ENCODE data around the gene C1orf226. TPM values are rescaled to one million over a fixed set of nuclear protein-coding genes. Genes with fewer than 3 reads are reported as not detected.
"Not testable (repeated sequence)": the region's sequence is repeated elsewhere in the genome, so short reads cannot be mapped to it uniquely, and the experiment has no call there.

The C1orf226 gene
- total RNA-seq, 3 donors from 2014 or later = 4.2 to 21.1 (median 13.8) TPM

DNA sequence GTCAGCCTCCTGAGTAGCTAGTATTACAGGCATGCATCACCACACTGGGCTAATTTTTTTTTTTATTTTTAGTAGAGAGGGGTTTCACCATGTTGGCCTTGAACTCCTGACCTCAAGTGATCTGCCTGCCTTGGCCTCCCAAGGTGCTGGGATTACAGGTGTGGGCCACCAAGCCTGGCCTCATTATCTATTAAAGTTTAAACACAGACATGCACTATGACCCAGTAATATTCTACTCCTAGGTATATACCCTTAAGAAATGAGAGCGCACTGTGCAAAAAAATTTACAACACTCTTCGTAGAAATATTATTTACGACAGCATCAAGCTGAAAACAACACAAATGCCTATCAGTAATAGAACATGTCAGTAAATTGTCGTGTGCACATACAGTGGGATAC lies 49.1 kb downstream of the C1orf226 start:
- no peak overlapping the region for H3K4me3 ChIP-seq
- no peaks in the 10 kb centered on the region for H3K4me1 ChIP-seq
- no peak overlapping the region for H3K27ac ChIP-seq
- intact Hi-C loops (cut with DNase I; ENCODE audit: low total_unique reads) = no loop called here
- H3K36me3 ChIP-seq = no peaks in the 10 kb centered on the region
- no peaks in the 10 kb centered on the region for H3K27me3 ChIP-seq
- TF ChIP-seq, protein P1, sequence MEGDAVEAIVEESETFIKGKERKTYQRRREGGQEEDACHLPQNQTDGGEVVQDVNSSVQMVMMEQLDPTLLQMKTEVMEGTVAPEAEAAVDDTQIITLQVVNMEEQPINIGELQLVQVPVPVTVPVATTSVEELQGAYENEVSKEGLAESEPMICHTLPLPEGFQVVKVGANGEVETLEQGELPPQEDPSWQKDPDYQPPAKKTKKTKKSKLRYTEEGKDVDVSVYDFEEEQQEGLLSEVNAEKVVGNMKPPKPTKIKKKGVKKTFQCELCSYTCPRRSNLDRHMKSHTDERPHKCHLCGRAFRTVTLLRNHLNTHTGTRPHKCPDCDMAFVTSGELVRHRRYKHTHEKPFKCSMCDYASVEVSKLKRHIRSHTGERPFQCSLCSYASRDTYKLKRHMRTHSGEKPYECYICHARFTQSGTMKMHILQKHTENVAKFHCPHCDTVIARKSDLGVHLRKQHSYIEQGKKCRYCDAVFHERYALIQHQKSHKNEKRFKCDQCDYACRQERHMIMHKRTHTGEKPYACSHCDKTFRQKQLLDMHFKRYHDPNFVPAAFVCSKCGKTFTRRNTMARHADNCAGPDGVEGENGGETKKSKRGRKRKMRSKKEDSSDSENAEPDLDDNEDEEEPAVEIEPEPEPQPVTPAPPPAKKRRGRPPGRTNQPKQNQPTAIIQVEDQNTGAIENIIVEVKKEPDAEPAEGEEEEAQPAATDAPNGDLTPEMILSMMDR (IDR thresholded peaks at IDR 0.05) = no peak
- no peak for TF ChIP-seq POLR2A (IDR thresholded peaks at IDR 0.05)
- no peak for DNase-seq (ENCODE audit: low spot score in 2 of 2)
- H3K9me3 ChIP-seq = peaks cover 0 to 3% of the 10 kb centered on the region in 2 donors

DNA sequence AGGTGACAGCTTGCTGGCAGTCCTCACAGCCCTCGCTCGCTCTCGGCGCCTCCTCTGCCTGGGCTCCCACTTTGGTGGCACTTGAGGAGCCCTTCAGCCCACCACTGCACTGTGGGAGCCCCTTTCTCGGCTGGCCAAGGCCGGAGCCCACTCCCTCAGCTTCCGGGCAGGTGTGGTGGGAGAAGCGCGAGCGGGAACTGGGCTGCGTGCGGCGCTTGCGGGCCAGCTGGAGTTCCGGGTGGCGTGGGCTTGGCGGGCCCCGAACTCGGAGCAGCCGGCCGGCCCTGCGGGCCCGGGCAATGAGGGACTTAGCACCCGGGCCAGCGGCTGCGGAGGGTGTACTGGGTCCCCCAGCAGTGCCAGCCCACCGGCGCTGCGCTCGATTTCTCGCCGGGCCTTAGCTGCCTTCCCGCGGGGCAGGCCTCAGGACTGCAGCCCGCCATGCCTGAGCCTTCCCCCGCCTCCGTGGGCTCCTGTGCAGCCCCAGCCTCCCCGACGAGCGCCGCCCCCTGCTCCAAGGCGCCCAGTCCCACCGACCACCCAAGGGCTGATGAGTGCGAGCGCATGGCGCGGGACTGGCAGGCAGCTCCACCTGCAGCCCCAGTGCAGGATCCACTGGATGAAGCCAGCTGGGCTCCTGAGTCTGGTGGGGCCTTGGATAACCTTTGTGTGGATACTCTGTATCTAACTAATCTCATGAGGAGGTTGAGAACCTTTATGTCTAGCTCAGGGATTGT lies 51.6 kb downstream of the C1orf226 start:
- H3K36me3 ChIP-seq; H3K27ac ChIP-seq; H3K9me3 ChIP-seq; H3K4me1 ChIP-seq; DNase-seq (ENCODE audit: low spot score in 2 of 2); H3K27me3 ChIP-seq; H3K4me3 ChIP-seq; intact Hi-C loops (cut with DNase I; ENCODE audit: low total_unique reads): not testable (repeated sequence)

Other genes with a start within 250 kb of the C1orf226 start
- gene SPATA46, start 4.9 kb upstream of the C1orf226 start, total RNA-seq = not detected
- under 1 TPM in 1 of 3 donors, not detected in 2; 0.33 TPM for gene SH2D1B, start 30.4 kb downstream of the C1orf226 start, total RNA-seq
- gene UHMK1, start 116.1 kb downstream of the C1orf226 start, total RNA-seq = 10 to 100 TPM; 44.9 to 68.9 (median 63.8) TPM
- gene UAP1, start 180.0 kb downstream of the C1orf226 start, total RNA-seq = 100 to 1,000 TPM; 123 to 190 (median 128) TPM

All from breast epithelium (tissue), 4 donors.